ENCODE measurements around the gene COA1. TPM values are rescaled to one million over a fixed set of nuclear protein-coding genes. Genes with fewer than 3 reads are reported as not detected.
A peak's percentile ranks its signal among the peaks of the same experiment; 100 is the strongest.

The COA1 gene
- polyA plus RNA-seq, 1 of the 3 experiments (the other 2 are of a cell fraction), result 42.8 TPM

GRCh38 chr7:43647673-43648472 lies 81.5 kb downstream of the COA1 start (continued):
- peak; percentile 94 for TF ChIP-seq ZBTB33 (IDR thresholded peaks at IDR 0.05; ENCODE audit: borderline replicate concordance, low read depth)
- peak; percentile 30; the same call in 1 of the 2 replicates for TF ChIP-seq REST (IDR thresholded peaks at IDR 0.05; ENCODE audit: low read depth, low read length)
- peak; percentile 18; the same call in 1 of the 2 replicates for TF ChIP-seq SMC3 (IDR thresholded peaks at IDR 0.05; ENCODE audit: low read depth, low read length)
- TF ChIP-seq POLR2AphosphoS5 (IDR thresholded peaks at IDR 0.05; ENCODE audit: low read depth, low read length), result peak; percentile 95; the same call in 1 of the 2 replicates
- TF ChIP-seq USF1 (IDR thresholded peaks at IDR 0.05; ENCODE audit: borderline replicate concordance, low read depth), result no peak; the same call in 1 of the 2 replicates
- TF ChIP-seq EZH2phosphoT487 (IDR thresholded peaks at IDR 0.05; ENCODE audit: borderline replicate concordance, low read depth), result no peak
- peak; percentile 61 for TF ChIP-seq GABPA (IDR thresholded peaks at IDR 0.05; ENCODE audit: low read depth)
- TF ChIP-seq FOXJ3 (CRISPR knock-in tag; IDR thresholded peaks at IDR 0.05), result no peak
- peak; percentile 81; the same call in 1 of the 2 replicates for TF ChIP-seq YY1 (IDR thresholded peaks at IDR 0.05; ENCODE audit: low read depth)
- peak; percentile 100 for TF ChIP-seq FOXM1 (IDR thresholded peaks at IDR 0.05; ENCODE audit: low read depth)
- peak; percentile 94 for TF ChIP-seq MAX (IDR thresholded peaks at IDR 0.05; ENCODE audit: low read depth)

GRCh38 chr7:43647339-43647672 lies 82.0 kb downstream of the COA1 start:
- CTCF ChIA-PET, result interaction anchor here (1.2 to 6.7 kb wide), 5 partner anchors 9 to 192 kb away, joined by 3 to 45 read pairs (median 9); partner anchors contain the start of gene STK17A
- POLR2A ChIA-PET, result no interaction called here
- peaks cover 65 to 68% of the 10 kb centered on the region in 2 experiments for H3K4me1 ChIP-seq (ENCODE audit: control insufficient read depth in 1 of 2, insufficient read depth in 2 of 2, low read depth in 1 of 2, low read length in 1 of 2)
- H2AFZ ChIP-seq (ENCODE audit: low read depth), result no peak overlapping the region
- no peaks in the 10 kb centered on the region for H3K27me3 ChIP-seq (ENCODE audit: insufficient read depth)
- 11% methylated on average over 7 of the region's 7 CpGs for WGBS (ENCODE audit: low lambda C conversion rate)
- H3K36me3 ChIP-seq (replicated peaks in 1 of 2; ENCODE audit: control insufficient read depth in 1 of 2, insufficient read depth in 2 of 2, low read length in 1 of 2), result peaks cover 10 to 34% of the 10 kb centered on the region in 2 experiments
- no peaks in the 10 kb centered on the region for H3K9me3 ChIP-seq
- no peaks in the 10 kb centered on the region for H3K9me2 ChIP-seq
- peaks cover 66% of the 10 kb centered on the region for H3F3A ChIP-seq (replicated peaks; ENCODE audit: insufficient read depth)
- no peak for DNase-seq
- H4K20me1 ChIP-seq (ENCODE audit: insufficient read depth), result no peaks in the 10 kb centered on the region
- peaks cover 64% of the 10 kb centered on the region for H3K79me2 ChIP-seq (ENCODE audit: insufficient read depth)
- peak overlapping the region; percentile 20 to 44; a peak in 3 of 4 replicates for H3K4me3 ChIP-seq (ENCODE audit: low read depth in 2 of 2, low read length in 1 of 2)
- peak overlapping the region; percentile 85 for H3K4me2 ChIP-seq
- H3K27ac ChIP-seq (ENCODE audit: low read depth in 2 of 2, low read length in 1 of 2), result peak overlapping the region; percentile 98 to 100
- peak overlapping the region; percentile 93 for H3K9ac ChIP-seq
- TF ChIP-seq RAD21 (IDR thresholded peaks at IDR 0.05; ENCODE audit: low read length), result no peak
- TF ChIP-seq RXRA (IDR thresholded peaks at IDR 0.05; ENCODE audit: borderline replicate concordance, low read depth), result peak; percentile 66; the same call in 1 of the 2 replicates
- TF ChIP-seq EZH2phosphoT487 (IDR thresholded peaks at IDR 0.05; ENCODE audit: borderline replicate concordance, low read depth), result no peak
- no peak; the same call in 1 of the 2 replicates for TF ChIP-seq YY1 (IDR thresholded peaks at IDR 0.05; ENCODE audit: low read depth)
- peak; percentile 1; the same call in 1 of the 2 replicates for TF ChIP-seq GATA2 (CRISPR knock-in tag; IDR thresholded peaks at IDR 0.05)
- TF ChIP-seq USF2 (IDR thresholded peaks at IDR 0.05; ENCODE audit: borderline replicate concordance, low read depth, low read length), result no peak
- TF ChIP-seq CHD2 (IDR thresholded peaks at IDR 0.05; ENCODE audit: low read length, partially characterized antibody), result no peak
- no peak for TF ChIP-seq REST (IDR thresholded peaks at IDR 0.05; ENCODE audit: low read depth, low read length)
- peak; percentile 26; the same call in 1 of the 2 replicates for TF ChIP-seq FOSL2 (IDR thresholded peaks at IDR 0.05; ENCODE audit: borderline replicate concordance, low read depth)
